ENCODE measurements around the gene DDX5. TPM values are rescaled to one million over a fixed set of nuclear protein-coding genes. Genes with fewer than 3 reads are reported as not detected.

Gene DDX5
- total RNA-seq, 4 donors from 2014 or later, result 895 to 1,792 (median 1,570) TPM

DNA sequence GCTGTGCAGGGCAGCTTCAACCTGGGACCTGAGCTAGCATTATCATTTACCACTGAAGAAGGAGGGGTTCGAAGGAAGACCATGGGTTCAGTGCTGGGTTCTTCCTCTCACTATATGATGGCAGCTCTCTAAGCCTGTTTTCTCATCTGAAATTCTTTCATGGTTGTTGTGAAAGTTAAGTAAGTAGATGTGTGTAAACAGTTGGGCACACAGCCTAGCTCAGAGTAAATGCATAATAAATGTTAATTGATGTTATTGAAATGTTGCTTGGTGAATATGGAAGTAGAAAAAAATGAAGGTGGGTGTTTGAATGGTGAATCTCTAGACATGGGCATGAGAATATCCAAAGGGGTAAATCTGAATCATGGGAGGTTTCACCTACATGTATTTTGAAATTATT is 9.7 kb upstream of the DDX5 start:
- no peak for TF ChIP-seq POLR2A (IDR thresholded peaks at IDR 0.05)
- no peak for TF ChIP-seq CTCF (IDR thresholded peaks at IDR 0.05)
- H3K9me3 ChIP-seq, result no peaks in the 10 kb centered on the region
- DNase-seq, result no peak
- 94 to 97% methylated on average over 1 of the region's 1 CpG for WGBS, 2 donors
- H3K4me3 ChIP-seq (replicated peaks in 1 of 3), result no peak overlapping the region
- H3K27me3 ChIP-seq, result no peaks in the 10 kb centered on the region
- intact Hi-C loops (cut with DNase I), result no loop called here
- H3K27ac ChIP-seq, result no peak overlapping the region
- H3K36me3 ChIP-seq, result peaks cover 49 to 51% of the 10 kb centered on the region in 2 donors
- no peaks in the 10 kb centered on the region for H3K4me1 ChIP-seq

DNA sequence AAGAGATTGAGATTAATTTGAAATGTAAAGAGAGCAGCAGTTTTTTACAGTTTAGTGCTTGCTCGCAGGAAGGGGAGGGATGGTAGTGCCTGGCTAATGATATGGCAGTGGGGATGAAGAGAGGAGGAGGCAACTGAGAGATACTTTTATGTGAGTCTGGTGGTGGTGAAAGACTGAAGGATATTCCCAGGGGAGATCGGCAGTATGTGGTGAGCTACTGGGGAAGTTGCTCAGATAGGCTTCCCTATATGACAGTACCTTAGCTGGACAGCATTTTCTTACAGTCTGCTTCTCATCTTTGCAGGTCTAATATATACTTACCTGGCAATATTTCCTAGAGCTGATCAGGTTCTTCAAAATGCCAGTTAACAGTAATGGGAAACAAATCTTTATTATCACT is 9.3 kb upstream of the DDX5 start:
- WGBS, 2 donors, result 86 to 88% methylated on average over 2 of the region's 2 CpGs
- TF ChIP-seq CTCF (IDR thresholded peaks at IDR 0.05) (no peak), POLR2A (IDR thresholded peaks at IDR 0.05) (no peak)
- Histone ChIP-seq H3K9me3 (no peaks in the 10 kb centered on the region), H3K27me3 (no peaks in the 10 kb centered on the region), H3K4me3 (replicated peaks in 1 of 3) (no peak overlapping the region), H3K4me1 (no peaks in the 10 kb centered on the region), H3K36me3 (peaks cover 53 to 55% of the 10 kb centered on the region in 2 donors), H3K27ac (no peak overlapping the region)
- DNase-seq, result no peak
- intact Hi-C loops (cut with DNase I), result no loop called here

- Histone ChIP-seq H3K36me3 (peaks cover 37 to 42% of the 10 kb centered on the region in 2 donors), H3K4me1 (peaks cover 11 to 21% of the 10 kb centered on the region in 2 donors), H3K9me3 (no peaks in the 10 kb centered on the region), H3K27me3 (no peaks in the 10 kb centered on the region), H3K27ac (no peak overlapping the region), H3K4me3 (replicated peaks in 1 of 3) (no peak overlapping the region)
- TF ChIP-seq POLR2A (IDR thresholded peaks at IDR 0.05) (no peak), CTCF (IDR thresholded peaks at IDR 0.05) (no peak)
- 92 to 93% methylated on average over 6 of the region's 6 CpGs for WGBS, 2 donors
- intact Hi-C loops (cut with DNase I), result no loop called here
- DNase-seq, result no peak
These were observed 3.1 kb upstream of the DDX5 start for GRCh38 chr17:64509179-64509578.

DNA sequence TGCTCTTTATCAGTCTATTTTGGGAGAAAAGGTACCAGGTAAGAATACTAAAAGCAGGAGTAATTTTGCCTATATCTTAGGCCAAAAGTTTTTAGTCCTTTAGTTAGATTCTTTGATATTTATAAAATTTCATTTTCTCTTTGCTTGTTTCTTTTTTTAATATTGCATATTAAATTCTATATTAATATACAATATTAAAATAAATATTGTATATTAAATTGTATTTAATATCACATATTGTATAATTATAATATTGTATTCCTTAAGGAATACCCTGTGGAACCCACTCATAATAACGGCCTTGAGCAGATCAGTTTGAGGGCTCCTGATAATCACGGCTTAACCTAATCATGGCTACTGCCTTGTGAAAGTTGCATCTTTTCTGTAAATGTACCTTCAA is 2.6 kb upstream of the DDX5 start:
- 83 to 95% methylated on average over 2 of the region's 2 CpGs for WGBS, 2 donors
- Histone ChIP-seq H3K27ac (no peak overlapping the region), H3K36me3 (peaks cover 42 to 45% of the 10 kb centered on the region in 2 donors), H3K9me3 (no peaks in the 10 kb centered on the region), H3K4me1 (peaks cover 16 to 26% of the 10 kb centered on the region in 2 donors), H3K27me3 (no peaks in the 10 kb centered on the region), H3K4me3 (replicated peaks in 1 of 3) (no peak overlapping the region)
- no peak for TF ChIP-seq POLR2A (IDR thresholded peaks at IDR 0.05)
- no peak for TF ChIP-seq CTCF (IDR thresholded peaks at IDR 0.05)
- intact Hi-C loops (cut with DNase I), result no loop called here
- DNase-seq, result no peak

DNA sequence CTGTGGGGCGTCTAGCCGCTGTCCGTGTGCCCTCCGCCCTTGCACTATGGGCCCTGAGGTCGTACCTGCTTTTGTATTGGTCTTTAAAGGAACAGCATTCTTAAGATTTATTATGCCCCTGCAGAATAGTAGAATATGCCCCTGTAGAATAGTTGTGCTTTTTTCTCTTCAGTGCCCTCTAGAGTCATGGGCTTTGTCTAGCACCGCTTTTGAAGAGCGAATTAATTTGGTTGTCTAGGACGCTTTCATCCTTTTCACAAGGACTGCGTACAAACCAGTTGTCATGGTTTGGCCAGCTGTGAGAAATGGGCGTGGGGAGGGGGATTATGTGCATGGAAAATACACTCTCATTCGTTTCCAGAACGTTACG is 1.3 kb upstream of the DDX5 start:
- WGBS, 2 donors, result 0% methylated on average over 13 of the region's 13 CpGs
- DNase-seq, result peak; percentile 23 to 28
- H3K4me3 ChIP-seq (replicated peaks in 1 of 3), result peak overlapping the region; percentile 61 to 94 (median 71)
- H3K36me3 ChIP-seq, result peaks cover 48 to 50% of the 10 kb centered on the region in 2 donors
- peaks cover 17 to 38% of the 10 kb centered on the region in 2 donors for H3K4me1 ChIP-seq
- intact Hi-C loops (cut with DNase I), result no loop called here
- H3K9me3 ChIP-seq, result no peaks in the 10 kb centered on the region
- H3K27me3 ChIP-seq, result no peaks in the 10 kb centered on the region
- peak overlapping the region; percentile 99 to 100 (median 100) for H3K27ac ChIP-seq
- no peak for TF ChIP-seq POLR2A (IDR thresholded peaks at IDR 0.05)
- TF ChIP-seq CTCF (IDR thresholded peaks at IDR 0.05), result peak in 3 of 6 experiments; percentile 30 to 47 (median 31)
